Epithelial cell of prostate (primary cell): ENCODE results near the gene RASSF1.
"Not testable (repeated sequence)": the region's sequence is repeated elsewhere in the genome, so short reads cannot be mapped to it uniquely, and the experiment has no call there.

Experiments
- DNase-seq: peaks from one replicate; pipeline ENCODE4 v3.0.0-alpha.2; 2011; ENCODE audit warnings: low read depth, low spot score
- H3K27ac ChIP-seq: fragments of 450-650 bp; 2 replicates; pipeline ENCODE4 v1.5.1; 2017; ENCODE audit warnings: mild to moderate bottlenecking

Gene RASSF1

GRCh38 chr3:50292159-50293078, 48.2 kb downstream of the RASSF1 start, which contains the start of gene IFRD2:
Gene IFRD2, minus strand, starts transcription at chr3:50292429. Its CDS starts 155 bp downstream, at chr3:50292274.
- peak; percentile 84 for DNase-seq
- H3K27ac ChIP-seq, result peak within 1 kb of the TSS; percentile 63

DNA sequence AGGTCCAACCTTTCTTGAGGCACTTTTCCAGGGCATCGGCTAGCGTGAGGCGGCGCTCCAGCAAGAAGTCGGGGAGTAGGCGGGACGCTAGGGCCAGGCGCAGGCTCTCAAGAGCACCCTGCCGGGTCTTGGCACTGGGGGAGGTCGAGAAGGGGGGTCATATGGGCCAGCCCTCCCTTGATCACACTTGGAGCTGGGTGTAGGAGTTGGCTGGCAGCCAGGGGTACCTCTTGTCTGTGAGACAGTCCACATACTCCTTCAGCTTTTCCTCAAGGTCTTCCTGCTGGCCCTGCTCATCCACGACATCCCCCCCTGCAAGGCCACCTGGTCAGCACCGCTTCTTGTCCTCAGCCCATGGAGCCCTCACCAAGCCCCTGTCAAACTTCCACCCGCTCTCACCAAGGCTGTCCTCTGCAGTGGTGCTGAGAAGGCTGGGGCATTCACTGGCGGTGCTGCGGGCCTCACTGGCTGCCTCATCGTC, 50.4 kb downstream of the RASSF1 start:
- DNase-seq, result no peak
- no peak overlapping the region for H3K27ac ChIP-seq

DNA sequence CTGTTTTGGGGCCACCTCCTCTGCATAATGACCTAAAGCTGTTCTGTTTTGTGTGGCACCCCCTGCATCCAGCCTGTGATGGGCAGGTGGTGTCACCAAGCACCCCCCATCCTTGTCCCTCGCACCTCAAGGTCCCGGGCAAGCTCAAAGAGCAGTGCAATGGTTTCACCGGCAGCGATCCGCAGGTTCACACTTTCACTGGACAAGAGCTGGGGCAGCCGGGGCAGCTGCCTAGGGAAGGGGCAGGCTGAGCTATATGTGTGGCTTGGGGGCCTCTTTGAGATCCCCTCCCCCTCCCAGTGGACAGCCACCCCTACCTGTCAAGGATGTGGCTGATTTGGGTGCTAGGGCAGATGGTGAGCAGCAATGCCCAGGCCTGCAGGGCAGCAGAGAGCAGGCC, 51.5 kb downstream of the RASSF1 start:
- no peak for DNase-seq
- H3K27ac ChIP-seq, result no peak overlapping the region

- no peak for DNase-seq
Observed at GRCh38 chr3:50288387-50289007, 52.1 kb downstream of the RASSF1 start.

GRCh38 chr3:50287262-50287661, 53.4 kb downstream of the RASSF1 start:
- H3K27ac ChIP-seq, result no peak overlapping the region
- no peak for DNase-seq

More at GRCh38 chr3:50288387-50289007, 52.1 kb downstream of the RASSF1 start:
- H3K27ac ChIP-seq, result no peak overlapping the region

DNA sequence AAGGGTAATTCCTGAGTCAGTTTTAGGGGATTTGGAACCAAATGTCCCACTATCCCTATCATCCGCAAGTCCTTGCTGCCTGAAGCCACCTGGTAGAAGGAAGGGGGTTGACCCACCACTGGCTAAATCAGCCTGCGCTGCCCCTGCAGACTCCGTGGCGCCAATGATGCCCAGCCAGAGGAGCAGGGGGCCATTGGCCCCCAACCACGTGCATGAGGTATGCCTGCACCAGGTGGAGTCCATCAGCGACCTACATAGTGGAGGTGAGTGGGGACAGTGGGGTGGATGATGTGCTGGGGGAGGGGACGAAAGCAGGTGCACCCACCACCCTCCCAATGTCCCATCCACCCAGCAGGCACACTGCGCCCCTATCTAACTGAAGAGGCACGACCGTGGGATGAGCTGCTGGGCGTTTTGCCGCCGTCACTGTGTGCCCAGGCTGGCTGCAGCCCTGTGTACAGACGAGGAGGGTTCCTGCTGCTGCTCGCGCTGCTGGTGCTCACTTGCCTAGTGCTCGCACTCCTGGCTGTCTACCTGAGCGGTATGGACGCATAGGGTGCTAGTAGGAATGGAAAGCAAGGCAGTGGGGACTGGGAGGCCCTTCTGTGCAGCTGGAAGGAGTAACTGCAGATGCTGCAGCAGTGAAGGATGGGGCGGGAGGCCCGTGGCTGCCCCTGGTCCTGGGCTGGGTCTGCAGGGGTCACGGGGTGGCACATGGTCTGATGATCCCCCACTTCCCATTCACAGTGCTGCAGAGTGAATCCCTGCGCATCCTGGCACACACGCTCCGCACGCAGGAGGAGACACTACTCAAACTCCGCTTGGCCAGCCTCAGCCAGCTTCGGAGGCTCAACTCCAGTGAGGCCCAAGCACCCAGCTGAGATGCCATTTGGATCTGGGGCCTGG, 54.1 kb downstream of the RASSF1 start:
- H3K27ac ChIP-seq, result no peak overlapping the region
- DNase-seq, result no peak

DNA sequence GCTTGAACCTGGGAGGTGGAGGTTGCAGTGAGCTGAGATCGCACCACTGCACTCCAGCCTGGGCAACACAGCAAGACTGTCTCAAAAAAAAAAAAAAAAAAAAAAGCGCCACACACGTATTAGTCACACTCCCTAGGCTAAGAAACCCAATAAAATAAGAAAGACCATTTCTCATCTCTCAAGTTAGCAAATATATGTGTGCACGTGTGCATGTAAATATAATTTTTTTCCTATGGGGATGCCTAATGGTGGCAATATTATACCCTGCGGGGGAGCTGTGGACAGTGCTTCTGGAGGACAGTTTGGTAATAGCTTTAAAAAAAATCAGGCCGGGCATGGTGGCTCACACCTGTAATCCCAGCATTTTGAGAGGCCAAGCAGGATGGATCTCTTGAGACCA, 56.5 kb downstream of the RASSF1 start:
- not testable (repeated sequence) for H3K27ac ChIP-seq, DNase-seq
